HL-60 (cell line): ENCODE data around the gene TENM4.

ENCODE experiments used
- POLR2AphosphoS5 ChIP-seq: IDR thresholded peaks from 2 replicates; pipeline ENCODE4 v1.6.1; 2012; ENCODE audit warnings: low read depth
- SPI1 ChIP-seq: IDR thresholded peaks from 2 replicates; pipeline ENCODE4 v1.6.1; 2012; ENCODE audit warnings: low read depth, mild to moderate bottlenecking, borderline replicate concordance
- TF ChIP-seq, protein P1 (sequence below): IDR thresholded peaks from one replicate; pipeline ENCODE4 v1.5.1; 2011; ENCODE audit warnings: low read length, control low read depth, inconsistent platforms; ENCODE audit not compliant: insufficient read depth

DNA sequence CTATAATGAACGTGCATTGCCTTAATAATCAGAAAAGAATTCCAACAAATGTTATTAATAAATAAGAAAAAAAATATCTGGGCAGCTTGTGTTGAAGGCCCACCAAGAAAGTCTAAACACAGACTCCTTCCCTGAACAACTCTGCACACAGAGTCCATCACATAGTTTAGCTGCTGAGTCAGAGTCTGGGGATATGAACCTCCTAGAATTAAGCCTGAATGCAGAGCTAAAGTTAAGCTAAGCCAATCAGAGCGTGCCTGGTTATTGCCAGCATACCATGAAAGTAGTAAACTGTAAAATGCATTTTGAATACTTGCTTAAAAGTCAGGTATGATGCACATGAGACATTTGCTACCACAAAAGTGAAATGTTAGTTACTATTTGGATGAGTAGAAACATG, 25.6 kb upstream of the TENM4 start:
- TF ChIP-seq SPI1 (no peak), POLR2AphosphoS5 (no peak)
- TF ChIP-seq, protein P1, sequence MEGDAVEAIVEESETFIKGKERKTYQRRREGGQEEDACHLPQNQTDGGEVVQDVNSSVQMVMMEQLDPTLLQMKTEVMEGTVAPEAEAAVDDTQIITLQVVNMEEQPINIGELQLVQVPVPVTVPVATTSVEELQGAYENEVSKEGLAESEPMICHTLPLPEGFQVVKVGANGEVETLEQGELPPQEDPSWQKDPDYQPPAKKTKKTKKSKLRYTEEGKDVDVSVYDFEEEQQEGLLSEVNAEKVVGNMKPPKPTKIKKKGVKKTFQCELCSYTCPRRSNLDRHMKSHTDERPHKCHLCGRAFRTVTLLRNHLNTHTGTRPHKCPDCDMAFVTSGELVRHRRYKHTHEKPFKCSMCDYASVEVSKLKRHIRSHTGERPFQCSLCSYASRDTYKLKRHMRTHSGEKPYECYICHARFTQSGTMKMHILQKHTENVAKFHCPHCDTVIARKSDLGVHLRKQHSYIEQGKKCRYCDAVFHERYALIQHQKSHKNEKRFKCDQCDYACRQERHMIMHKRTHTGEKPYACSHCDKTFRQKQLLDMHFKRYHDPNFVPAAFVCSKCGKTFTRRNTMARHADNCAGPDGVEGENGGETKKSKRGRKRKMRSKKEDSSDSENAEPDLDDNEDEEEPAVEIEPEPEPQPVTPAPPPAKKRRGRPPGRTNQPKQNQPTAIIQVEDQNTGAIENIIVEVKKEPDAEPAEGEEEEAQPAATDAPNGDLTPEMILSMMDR, result no peak
